ENCODE data around the gene RXRA.

The RXRA gene

GRCh38 chr9:134427153-134427782 lies 101.0 kb downstream of the RXRA start:
- no peak for DNase-seq (ENCODE audit: low read depth in 3 of 3, low spot score in 1 of 3)

DNA sequence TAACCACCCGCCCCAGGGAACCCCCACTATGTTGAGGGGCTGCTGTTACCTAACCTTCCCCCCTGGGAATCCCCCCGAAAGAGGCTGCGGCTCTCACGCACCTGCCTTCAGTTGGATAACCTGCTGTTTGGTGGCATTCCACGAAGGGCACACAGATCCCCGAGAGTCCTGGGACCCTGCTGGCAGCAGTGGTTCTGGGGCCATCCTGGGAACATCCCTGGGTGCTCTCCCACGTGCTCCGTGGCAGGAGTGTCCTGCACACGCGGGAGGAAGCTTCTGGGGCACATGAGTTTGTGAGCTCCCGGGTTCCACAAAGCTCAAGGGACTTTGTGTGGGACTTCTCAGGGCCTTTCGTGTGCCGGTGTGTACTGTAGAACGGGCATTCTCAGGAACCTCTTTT lies 102.3 kb downstream of the RXRA start:
- DNase-seq (ENCODE audit: low read depth in 3 of 3, low spot score in 1 of 3): no peak

GRCh38 chr9:134429007-134429406 lies 102.8 kb downstream of the RXRA start:
- no peak for DNase-seq (ENCODE audit: low read depth in 3 of 3, low spot score in 1 of 3)

DNA sequence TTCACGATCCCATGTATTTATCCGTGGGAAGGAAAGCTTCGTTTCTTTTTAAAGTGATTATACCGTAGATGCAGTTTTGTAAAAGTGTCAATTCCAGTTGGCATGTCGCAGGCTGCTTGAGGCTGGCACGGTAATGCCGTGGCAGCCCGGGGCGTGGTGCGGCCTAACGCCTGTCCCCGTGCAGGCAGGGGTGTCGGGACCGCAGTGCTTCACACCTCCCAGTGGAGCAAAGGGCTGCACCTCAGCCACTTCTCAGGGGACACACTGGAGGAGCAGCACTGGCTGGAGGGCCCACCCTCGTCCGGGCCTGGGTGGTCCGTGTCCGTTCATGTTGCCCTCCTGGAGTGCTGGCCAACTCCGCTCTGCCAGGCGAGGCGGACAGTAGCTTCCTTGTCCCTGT lies 103.2 kb downstream of the RXRA start:
- DNase-seq (ENCODE audit: low read depth in 3 of 3, low spot score in 1 of 3): no peak

GRCh38 chr9:134431095-134431494 lies 104.8 kb downstream of the RXRA start:
- DNase-seq (ENCODE audit: low read depth in 3 of 3, low spot score in 1 of 3): no peak

- no peak for DNase-seq (ENCODE audit: low read depth in 3 of 3, low spot score in 1 of 3)
Measured at GRCh38 chr9:134431626-134432025, 105.4 kb downstream of the RXRA start.

DNA sequence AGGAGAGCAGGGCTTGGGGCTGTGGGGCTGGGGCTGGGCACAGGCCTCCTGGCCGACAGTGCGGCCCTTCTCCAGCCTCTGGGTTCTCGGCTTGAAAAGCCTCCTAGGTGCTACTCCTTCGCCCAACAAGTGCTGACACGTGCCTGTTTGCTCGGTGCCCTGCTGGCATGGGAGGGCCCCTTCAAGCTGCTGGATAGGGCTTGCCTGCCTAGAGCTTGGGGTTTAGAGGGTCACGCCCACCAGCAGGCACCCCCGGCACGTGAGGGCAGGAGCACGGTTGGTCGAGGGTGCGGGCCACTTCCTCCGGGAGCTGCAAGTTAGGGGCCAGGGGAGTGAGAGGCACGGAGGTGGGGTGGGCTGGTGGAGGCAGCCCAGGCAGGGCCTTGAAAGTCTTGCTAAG lies 106.2 kb downstream of the RXRA start:
- no peak for DNase-seq (ENCODE audit: low read depth in 3 of 3, low spot score in 1 of 3)

DNA sequence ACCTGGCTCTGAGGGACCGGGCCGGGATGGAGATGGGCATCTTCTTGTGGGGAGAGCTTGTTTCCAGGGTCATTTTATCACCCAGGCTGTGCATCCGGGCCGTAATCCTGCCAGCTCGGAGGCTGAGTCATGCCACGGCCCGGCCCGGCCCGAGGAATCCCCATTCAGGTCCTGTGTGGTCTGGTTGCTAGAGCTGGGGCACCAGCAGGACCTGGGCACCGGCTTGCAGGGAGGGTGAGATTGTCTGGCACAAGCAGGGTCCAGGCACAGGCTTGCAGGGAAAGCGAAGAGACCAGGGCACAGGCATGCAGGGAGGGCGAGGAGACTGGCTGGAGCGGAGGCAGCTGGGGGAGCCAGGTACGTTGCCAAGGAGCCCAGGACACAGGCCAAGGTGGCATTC lies 106.8 kb downstream of the RXRA start:
- DNase-seq (ENCODE audit: low read depth in 3 of 3, low spot score in 1 of 3): no peak

- no peak for DNase-seq (ENCODE audit: low read depth in 3 of 3, low spot score in 1 of 3)
Measured at GRCh38 chr9:134433909-134434882, 107.9 kb downstream of the RXRA start.

DNA sequence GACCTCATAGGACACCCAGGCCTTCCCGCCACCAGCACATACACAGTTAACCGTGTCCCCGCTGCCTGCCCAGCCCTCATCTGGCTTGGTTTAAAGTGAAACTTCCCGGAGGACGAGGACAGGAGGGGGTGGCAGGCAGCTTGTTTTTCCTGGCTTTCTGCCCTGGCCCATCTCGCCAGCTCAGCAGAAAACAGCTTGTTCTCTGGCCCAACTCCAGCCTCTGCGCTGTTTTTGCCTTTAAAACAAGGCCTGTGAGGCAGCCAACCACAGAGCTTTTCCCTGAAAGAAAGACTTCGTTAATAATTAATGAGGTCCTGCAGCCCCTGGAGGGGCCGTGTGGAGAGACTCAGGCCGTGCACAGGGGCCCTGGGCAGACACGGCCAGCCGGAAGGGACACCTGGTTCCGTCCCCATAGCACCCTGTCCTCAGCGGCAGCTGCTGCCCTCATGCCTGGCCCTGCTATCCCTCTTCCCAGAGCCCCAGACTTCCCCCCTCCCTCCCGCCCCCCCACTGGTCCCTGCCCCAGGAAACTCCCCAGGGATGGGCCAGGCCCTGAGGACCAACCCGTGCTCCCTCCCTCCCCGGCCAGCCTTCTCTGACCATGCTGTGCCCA lies 108.7 kb downstream of the RXRA start:
- DNase-seq (ENCODE audit: low read depth in 3 of 3, low spot score in 1 of 3): no peak

DNA sequence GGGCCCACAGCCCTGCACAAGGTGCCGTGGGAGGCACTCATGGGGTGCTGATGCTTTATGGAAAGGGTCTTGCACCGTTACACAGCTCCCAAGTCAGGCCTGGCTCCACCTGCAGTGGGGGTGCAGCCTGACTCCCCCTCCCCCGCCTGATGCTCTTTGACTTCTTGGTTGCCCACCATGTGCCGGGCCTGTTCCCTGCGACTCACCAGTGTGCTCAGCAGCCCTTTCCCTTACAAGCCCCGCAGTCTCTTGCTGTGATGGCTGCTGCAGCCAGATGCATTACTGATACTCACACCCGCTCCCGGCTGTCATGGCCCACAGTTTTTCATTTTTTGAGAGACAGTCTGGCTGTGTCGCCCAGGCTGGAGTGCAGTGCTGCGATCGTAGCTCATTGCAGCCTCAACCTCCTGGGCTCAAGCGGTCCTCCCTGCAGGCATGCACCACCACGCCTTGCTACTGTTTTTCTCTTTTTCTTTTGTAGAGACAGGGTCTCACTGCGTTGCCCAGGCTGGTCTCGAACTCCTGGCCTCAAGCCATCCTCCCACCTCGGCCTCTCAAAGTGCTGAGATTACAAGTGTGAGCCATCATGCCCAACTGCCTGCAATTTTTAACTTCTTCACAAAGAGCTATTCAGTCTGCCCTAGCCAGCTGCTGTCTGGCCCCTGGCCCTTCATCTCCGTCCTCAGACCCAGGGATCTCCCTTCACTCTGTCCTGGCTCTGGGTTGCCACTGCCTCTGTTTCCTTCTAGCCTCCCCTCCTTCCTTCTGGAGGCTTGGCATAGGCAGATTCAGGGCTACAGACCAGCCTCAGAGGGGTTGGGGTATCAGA lies 109.5 kb downstream of the RXRA start:
- no peak for DNase-seq (ENCODE audit: low read depth in 3 of 3, low spot score in 1 of 3)

DNA sequence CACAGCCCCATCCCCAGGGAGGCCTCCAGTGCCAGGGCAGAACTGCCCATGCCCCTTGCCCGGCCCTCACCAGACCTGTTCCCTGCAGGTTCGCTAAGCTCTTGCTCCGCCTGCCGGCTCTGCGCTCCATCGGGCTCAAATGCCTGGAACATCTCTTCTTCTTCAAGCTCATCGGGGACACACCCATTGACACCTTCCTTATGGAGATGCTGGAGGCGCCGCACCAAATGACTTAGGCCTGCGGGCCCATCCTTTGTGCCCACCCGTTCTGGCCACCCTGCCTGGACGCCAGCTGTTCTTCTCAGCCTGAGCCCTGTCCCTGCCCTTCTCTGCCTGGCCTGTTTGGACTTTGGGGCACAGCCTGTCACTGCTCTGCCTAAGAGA lies 110.1 kb downstream of the RXRA start:
- DNase-seq (ENCODE audit: low read depth in 3 of 3, low spot score in 1 of 3): no peak

- DNase-seq (ENCODE audit: low read depth in 3 of 3, low spot score in 1 of 3): no peak
Measured at GRCh38 chr9:134436911-134437310, 110.7 kb downstream of the RXRA start.

DNA sequence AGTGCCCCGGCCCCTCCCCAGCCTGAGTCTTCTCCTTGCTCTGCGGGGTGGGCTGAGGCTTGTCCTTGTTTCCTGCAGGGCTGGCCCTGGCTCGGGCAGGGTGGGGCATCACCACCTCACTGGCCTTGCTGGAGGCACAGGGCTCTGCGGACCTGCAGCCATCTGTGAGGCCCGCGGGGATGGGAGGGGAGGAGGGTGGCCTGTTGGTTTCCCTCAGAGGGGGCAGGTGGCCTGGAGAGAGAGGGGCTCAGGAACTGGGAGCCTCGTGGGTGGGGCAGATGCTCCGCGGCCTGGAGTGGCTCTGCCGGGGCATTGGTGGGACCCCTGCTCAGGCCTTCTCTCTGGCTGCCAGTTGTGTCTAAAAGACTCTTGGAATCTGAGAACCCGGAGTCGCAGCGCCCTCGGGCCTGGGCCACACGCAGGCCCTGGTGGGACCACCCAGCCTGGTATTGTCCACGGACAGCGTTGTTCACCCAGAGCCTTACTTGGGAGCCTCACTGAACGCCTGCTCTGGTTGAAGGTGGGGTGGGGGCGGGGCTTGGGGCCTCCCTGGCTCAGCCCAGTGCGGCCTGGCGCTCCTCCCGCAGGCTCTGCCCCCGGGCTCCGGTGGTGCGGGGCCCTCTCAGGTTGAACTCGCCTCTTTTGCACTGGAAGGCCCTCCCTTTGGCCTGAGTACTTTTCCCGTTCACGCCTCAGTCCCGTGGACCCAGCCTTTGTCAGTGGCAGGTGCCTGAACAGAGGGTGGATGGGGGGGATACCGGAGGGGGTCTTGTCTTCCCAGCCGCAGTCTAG lies 111.3 kb downstream of the RXRA start:
- no peak for DNase-seq (ENCODE audit: low read depth in 3 of 3, low spot score in 1 of 3)

GRCh38 chr9:134438195-134438788 lies 112.0 kb downstream of the RXRA start:
- no peak for DNase-seq (ENCODE audit: low read depth in 3 of 3, low spot score in 1 of 3)

- DNase-seq (ENCODE audit: low read depth in 3 of 3, low spot score in 1 of 3): no peak
Measured at GRCh38 chr9:134439368-134439784, 113.1 kb downstream of the RXRA start.

- no peak for DNase-seq (ENCODE audit: low read depth in 3 of 3, low spot score in 1 of 3)
Measured at GRCh38 chr9:134440636-134441226, 114.5 kb downstream of the RXRA start.

DNA sequence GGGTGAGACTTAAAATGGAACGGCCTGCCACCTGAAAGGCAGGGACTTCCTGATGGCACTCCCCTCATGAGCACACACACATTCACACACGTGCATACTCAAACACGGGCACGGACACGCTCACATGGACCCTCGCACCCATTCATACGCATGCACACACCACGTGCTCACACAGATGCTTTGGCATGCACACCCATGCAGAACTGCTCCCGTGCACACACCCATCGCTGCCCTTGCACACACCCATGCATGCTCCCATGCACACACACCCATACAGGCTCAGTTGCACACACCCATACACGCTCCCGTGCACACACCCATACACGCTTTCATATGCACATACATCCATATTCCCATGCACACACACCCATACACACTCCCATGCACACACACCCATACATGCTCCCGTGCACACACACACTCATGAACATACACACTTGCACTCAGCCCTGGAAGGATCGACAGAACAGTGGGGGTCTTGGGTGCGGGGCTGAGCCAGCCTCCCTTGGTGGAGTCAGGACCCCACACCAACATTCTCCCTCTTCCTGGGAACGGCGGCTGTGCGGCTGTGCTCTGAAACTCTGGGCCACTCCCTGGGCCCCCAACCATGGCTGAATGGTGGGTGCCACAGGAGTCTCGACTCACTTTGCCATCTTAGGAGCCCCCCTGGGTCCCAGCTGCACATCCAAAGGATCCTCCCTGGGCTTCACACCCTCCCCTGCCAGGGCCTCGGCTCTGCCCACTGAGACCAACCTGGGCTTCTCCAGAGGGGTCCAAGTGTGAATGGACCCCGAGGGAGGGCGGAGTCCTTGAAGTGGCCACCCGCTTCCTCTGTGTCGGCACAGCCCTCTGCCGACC lies 115.2 kb downstream of the RXRA start:
- no peak for DNase-seq (ENCODE audit: low read depth in 3 of 3, low spot score in 1 of 3)

DNA sequence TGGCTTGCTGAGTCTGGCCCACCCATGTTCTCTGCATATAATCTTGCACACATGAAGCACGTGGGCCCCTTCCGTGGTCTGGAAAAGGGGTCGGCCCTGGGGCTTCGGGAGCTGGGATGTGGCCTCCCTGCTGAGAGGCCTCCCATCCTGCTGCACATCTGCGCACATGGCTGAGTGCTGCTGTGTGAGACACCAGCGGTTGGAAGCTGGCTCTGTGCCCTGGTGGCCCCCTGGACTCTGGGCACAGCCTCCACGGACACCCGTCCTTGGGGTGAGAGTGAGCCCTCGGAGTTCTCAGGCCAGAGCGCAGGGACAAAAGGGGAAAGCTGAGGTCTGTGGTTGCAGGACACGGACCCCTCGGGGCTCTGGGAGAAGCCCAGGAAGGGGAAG lies 115.8 kb downstream of the RXRA start:
- no peak for DNase-seq (ENCODE audit: low read depth in 3 of 3, low spot score in 1 of 3)
